Gastroesophageal sphincter (tissue), 3 donors: ENCODE results near the gene UNC93B1.
"Not testable (repeated sequence)": the region's sequence is repeated elsewhere in the genome, so short reads cannot be mapped to it uniquely, and the experiment has no call there.

Source experiments
- EP300 ChIP-seq: sonication (generic); formaldehyde crosslinking; IDR thresholded peaks from one replicate; pipeline ENCODE4 v1.6.1; 2017; ENCODE audit warnings: antibody characterized with exemption, mild to moderate bottlenecking
- POLR2A ChIP-seq, 2 donors: fragments of 450-650 bp; IDR thresholded peaks; one replicate each; pipeline ENCODE4 v1.6.1; 2017; ENCODE audit warnings: antibody characterized with exemption in 2 of 2, mild to moderate bottlenecking in 2 of 2, moderate library complexity in 1 of 2
- POLR2AphosphoS5 ChIP-seq: sonication (generic); formaldehyde crosslinking; IDR thresholded peaks from one replicate; pipeline ENCODE4 v1.6.1; 2017; ENCODE audit warnings: antibody characterized with exemption
- TF ChIP-seq, protein P1 (sequence below), 4 experiments: fragments of 200-600 bp in 2 of 4; fragments of 450-650 bp in 2 of 4; sonication (generic) in 1 of 4; IDR thresholded peaks; one replicate each; pipeline ENCODE4 v1.5.1; 2017 to 2019; ENCODE audit warnings: antibody characterized with exemption in 4 of 4, mild to moderate bottlenecking in 2 of 4, moderate library complexity in 2 of 4

DNA sequence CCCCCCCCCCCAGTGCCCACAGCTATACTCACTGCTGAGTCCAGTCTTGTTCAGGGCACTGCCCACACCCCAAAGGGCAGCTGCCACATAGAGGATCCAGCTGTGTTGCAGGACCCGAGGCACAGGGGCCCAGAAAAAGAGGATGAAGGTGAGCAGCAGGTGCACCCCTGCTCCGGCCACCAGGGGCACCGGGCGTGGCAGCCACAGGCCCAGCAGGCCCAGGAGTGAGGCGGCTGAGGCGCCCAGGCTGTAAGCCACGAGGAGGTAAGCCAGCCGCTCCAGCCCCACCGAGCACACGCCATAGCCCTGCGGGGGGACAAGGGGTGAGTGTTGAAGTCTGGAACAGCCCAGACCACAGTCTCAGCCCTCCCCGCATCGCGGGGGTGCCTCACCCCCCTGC, 8.3 kb downstream of the UNC93B1 start:
- TF ChIP-seq, protein P1, sequence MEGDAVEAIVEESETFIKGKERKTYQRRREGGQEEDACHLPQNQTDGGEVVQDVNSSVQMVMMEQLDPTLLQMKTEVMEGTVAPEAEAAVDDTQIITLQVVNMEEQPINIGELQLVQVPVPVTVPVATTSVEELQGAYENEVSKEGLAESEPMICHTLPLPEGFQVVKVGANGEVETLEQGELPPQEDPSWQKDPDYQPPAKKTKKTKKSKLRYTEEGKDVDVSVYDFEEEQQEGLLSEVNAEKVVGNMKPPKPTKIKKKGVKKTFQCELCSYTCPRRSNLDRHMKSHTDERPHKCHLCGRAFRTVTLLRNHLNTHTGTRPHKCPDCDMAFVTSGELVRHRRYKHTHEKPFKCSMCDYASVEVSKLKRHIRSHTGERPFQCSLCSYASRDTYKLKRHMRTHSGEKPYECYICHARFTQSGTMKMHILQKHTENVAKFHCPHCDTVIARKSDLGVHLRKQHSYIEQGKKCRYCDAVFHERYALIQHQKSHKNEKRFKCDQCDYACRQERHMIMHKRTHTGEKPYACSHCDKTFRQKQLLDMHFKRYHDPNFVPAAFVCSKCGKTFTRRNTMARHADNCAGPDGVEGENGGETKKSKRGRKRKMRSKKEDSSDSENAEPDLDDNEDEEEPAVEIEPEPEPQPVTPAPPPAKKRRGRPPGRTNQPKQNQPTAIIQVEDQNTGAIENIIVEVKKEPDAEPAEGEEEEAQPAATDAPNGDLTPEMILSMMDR (IDR thresholded peaks at IDR 0.05): not testable (repeated sequence)
- not testable (repeated sequence) for TF ChIP-seq POLR2A (IDR thresholded peaks at IDR 0.05); POLR2AphosphoS5; EP300
